ENCODE measurements around the gene IFITM1.
"Not testable (repeated sequence)": the region's sequence is repeated elsewhere in the genome, so short reads cannot be mapped to it uniquely, and the experiment has no call there.

Gene IFITM1

DNA sequence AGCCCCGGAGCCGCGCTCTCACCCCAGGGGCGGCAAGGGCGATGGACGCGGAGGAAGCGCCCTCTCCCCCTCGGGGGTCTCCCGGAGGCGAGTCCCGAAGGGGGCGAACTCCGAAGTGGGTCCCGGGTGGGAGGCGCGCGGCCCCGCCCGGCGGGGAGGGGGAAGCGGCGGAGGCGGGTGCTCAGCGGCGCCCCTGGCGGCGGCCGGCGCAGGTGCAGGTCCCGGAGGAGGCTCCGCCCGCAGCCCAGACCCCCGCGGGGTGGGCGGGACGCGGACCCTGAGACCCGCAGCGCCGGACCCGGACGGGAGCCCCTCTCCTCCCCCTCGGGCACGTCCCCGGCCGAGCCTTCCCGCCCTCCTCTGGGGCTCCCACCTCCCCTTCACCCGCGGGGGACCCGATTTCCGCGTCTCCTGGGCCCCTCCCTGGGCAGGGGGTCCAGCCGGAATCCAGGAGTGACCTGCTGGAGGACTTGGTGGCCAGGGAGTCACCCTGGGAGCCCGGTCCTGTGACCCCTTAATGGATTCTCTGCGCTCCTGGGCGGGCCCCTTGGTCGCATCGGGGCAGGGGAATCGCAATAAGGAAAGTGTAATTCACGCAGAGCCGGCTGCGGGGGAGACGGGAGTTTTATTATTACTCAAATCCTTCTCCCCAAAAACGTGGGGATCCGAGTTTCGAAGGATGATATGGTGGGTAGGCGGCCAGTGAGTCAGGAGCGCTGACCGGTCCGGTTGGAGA is 2.7 kb upstream of the IFITM1 start:
- not testable (repeated sequence) for DNase-seq

DNA sequence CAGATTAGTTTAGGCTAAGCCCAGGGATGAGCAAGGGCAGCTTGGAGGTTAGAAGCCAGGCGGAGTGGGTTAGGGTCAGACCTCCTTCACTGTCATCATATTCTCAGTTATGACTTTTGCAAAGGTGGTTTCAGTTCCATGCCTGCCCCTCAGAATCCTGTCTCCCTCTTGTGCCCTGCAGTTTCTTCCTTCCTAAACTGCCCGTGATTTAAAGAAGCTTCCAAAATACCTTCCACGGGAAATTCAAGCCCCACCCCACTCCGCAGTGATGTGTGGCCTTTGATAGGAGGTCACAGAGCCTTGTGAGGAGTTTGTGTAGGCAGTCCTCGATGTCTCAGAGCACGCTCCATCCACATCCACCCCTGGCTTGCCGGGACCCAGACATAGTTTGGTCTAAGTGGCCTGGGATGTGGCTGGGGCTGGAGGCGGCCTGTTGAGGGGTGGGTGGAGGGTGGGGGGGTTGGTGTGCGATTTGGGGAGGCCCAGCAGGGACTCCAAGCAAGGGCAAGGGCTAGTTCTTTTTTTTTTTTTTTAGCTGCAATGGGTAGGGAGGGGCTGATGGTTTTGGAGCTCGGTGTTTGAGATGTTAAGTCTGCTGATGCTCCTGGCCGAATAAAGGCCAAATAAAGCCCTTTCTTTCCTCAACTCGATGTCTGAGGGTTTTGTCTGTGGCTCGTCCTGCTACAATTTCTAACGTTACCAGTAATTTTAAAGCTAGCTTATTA is 1.6 kb upstream of the IFITM1 start:
- no peak for DNase-seq

DNA sequence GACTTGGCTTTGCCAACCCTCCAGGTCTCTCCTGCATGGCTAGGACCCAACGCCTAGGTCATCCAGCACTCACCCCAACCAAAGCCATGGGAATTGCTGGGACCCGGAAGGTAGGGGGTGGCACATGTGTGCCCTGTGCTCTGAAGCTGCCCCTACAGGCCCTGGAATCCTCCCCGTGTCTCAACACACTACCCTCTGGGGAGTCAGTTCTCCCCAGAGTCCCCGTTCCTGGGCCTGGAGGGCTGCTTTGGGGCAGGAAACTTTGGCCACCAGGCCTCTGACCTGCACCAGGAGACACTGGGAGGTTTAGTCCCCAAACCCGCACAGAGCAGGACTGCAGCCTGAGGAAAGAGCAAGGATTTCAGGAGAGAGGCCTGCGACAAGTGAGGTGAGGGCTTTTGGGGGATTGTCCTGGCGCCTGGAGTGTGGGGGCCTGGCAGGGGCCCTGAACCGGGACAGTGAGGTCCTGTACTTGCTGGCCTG is 495 bp upstream of the IFITM1 start:
- no peak for DNase-seq

DNA sequence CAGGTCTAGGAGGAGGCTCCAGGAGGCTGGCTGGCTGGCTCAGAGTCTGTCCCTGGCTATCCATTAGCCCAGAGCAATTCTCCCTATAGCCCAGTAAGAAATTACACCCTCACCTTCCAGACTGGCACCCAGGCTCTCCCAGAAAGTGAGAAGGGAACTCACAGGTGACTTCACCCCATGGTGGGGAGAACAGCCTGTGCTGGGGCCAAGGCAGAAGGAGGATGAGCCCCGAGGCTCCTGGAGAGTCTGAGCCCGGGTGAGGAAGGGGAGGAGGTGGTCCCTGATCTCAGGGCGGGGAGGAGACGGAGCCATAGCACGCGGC is 675 bp downstream of the IFITM1 start:
- DNase-seq = not testable (repeated sequence)

DNA sequence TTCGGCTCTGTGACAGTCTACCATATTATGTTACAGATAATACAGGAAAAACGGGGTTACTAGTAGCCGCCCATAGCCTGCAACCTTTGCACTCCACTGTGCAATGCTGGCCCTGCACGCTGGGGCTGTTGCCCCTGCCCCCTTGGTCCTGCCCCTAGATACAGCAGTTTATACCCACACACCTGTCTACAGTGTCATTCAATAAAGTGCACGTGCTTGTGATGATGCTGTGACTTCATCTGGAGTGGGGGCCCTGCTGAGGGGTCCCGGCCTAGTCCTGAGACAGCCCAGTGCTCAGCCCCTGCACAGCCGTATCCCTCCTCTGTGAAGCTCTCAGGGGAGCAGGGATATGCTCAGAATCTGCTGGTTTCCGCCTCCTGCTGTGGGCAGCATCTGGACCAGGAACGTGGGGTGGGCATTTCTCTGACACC is 1.2 kb downstream of the IFITM1 start:
- DNase-seq = no peak

DNA sequence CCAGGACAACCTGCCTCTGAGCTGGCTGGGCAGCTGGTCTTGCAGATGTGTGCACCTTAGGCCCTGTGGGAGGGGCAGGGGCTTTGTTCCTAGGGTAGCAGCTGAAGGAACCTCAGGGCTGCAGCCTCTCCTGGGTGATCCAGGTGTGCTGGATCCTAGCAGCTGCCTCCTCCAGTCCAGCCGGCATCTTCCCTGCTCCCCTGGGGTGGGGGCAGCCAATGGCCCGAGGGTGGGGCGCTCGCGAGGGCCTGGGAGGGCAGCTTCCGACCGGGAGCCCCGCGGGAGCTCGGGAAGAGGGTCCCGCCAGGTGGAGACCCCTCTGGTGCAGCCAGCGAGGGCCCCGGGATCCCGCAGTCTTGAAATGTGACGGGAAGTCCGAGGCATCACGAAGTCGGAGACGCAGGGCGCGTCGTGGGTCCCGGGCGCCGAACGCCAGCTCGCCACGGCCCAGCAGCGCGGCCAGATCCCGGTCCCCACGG is 1.7 kb downstream of the IFITM1 start:
- no peak for DNase-seq

DNA sequence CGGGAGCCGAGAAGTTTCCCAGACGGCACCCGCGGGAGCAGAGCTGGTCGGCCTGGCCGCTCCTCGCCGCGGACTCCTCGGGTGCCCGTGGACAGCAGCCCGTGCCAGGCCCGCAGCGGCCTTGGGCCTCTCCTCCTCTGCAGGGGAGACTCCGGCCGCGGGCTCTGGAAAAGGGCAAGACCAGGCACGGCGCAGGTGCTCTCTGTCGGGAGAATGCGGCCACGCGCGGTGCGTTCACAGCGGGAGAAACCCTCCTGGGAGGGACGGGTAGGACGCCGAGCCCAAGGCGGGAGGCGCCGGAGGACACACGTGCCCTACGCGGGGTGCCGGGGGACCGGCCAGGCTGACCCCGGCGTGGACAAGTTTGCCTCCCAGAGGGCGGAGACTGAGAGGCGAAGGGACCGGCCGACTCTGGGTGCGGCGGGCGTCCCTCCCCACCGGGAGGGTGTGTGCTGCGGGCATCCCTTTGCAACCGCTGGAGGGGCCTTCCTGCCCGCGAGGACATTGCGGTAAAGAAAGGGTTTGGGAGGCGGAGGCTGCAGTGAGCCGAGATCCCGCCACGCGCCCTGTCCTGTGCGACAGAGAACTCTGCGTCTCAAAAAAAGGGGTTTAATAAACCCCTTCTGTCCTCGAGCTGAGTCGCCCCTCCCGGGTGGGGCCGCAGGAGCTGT is 2.3 kb downstream of the IFITM1 start:
- DNase-seq = no peak

DNA sequence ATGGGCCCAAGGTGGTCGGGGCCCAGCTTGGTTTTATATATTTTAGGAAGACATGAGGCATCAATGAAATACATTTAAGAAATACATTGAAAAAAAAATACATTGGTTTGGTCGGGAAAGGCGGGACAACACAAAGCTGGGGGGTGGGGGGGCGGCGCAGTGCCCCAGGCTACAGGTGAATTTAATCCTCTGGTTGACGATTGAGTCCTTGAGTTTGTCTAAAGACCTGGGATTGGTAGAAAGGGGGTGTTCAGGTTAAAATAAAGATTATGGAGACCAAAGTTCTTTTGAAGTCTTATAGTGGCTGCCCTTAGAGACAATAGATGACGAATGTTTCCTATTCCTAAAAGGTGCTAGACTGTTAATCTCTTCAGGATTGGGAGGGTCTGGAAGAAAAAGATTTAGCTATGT is 3.1 kb downstream of the IFITM1 start:
- no peak for DNase-seq

DNA sequence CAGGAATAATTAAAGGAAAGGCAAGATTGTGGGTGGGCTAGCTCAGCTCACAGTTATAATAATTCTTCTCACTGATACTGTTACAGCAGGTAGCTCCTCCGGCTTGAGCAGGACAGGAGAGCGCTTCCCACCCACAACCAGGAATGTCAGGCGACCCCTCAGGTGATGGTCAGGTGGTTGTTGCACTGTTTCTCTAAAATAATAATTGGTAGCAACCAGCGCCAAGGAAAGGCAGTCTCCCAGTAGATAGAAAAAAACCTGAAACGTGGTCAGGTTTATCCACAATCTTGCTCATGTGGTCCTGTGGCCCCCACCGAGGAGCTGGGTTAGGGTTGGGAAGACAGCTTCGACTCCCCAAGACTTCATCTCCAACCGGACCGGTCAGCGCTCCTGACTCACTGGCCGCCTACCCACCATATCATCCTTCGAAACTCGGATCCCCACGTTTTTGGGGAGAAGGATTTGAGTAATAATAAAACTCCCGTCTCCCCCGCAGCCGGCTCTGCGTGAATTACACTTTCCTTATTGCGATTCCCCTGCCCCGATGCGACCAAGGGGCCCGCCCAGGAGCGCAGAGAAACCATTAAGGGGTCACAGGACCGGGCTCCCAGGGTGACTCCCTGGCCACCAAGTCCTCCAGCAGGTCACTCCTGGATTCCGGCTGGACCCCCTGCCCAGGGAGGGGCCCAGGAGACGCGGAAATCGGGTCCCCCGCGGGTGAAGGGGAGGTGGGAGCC is 4.0 kb downstream of the IFITM1 start:
- DNase-seq = not testable (repeated sequence)

DNA sequence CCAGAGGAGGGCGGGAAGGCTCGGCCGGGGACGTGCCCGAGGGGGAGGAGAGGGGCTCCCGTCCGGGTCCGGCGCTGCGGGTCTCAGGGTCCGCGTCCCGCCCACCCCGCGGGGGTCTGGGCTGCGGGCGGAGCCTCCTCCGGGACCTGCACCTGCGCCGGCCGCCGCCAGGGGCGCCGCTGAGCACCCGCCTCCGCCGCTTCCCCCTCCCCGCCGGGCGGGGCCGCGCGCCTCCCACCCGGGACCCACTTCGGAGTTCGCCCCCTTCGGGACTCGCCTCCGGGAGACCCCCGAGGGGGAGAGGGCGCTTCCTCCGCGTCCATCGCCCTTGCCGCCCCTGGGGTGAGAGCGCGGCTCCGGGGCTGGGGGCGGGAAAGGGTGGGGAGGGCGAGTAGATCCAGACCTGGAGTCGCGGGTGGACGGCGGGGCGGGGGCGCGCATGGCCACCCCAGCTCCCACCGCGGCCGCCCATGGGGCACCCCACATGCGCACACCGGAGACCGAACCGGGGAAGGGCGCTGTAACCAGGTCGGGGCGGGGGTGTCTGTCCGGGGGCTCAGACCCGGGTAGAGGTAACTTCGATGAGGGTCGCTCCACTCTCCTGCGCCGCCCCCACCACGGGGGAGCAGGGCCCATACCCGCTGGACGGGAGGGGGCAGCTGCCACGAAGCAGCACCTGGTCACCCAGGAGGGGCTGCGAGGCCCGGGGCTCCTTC is 4.7 kb downstream of the IFITM1 start:
- not testable (repeated sequence) for DNase-seq

DNA sequence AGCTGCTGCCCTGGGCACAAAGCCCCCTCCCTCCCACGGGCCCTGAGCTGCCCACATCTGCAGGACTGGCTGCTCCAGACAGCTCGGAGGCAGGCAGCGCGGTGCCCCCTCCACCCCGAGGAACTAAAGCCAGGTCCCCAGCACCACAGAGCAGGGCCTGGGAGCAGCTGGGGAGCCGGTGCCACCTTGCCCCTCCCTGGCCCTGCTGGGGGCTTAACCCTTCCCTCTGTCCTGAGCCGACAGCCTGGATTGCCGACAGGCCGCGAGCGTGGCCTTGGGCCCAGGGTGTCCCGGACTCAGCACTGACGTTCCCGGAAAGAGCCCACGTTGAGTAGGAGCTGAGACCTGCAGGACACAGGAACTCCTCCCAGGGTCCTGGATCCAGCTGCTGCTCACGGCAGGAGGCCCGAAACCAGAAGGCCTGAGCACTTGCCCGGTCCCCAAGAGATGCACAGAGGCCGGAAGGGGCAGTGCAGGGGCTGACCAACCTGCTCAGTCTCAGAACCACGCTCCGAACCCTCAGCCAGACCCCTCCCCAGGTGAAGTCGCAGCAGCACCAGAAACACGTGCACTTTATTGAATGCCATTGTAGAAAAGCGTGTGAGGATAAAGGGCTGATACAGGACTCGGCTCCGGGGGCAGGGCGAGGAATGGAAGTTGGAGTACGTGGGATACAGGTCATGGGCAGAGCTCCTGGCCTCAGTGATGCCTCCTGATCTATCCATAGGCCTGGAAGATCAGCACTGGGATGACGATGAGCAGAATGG is 5.5 kb downstream of the IFITM1 start:
- not testable (repeated sequence) for DNase-seq

DNA sequence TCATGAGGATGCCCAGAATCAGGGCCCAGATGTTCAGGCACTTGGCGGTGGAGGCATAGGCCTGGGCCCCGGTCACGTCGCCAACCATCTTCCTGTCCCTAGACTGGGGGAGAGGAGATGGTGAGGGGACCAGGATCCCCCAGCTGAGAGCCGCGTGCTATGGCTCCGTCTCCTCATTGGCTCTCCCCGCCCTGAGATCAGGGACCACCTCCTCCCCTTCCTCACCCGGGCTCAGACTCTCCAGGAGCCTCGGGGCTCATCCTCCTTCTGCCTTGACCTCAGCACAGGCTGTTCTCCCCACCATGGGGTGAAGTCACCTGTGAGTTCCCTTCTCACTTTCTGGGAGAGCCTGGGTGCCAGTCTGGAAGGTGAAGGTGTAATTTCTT is 6.0 kb downstream of the IFITM1 start:
- DNase-seq = not testable (repeated sequence)

DNA sequence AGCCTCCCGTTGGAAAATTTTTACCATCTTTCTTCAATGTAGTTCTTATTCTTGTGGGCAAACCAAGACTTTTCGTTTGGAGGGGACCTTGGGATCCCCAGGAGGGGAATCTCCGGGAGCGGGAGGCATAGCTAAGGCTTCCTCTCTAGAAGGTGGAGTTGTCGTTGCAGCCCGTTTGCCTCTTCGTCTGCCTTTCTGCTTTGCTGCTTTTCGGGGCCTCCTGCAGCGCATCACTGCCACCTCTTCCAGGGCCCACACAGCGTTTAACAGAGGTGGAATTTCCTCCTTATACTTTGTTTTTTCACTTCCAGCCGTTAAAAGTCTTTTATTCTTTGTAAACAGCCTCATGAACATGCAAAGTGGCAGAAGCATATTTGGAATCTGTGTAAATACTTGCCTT is 10.3 kb downstream of the IFITM1 start:
- no peak for DNase-seq

DNA sequence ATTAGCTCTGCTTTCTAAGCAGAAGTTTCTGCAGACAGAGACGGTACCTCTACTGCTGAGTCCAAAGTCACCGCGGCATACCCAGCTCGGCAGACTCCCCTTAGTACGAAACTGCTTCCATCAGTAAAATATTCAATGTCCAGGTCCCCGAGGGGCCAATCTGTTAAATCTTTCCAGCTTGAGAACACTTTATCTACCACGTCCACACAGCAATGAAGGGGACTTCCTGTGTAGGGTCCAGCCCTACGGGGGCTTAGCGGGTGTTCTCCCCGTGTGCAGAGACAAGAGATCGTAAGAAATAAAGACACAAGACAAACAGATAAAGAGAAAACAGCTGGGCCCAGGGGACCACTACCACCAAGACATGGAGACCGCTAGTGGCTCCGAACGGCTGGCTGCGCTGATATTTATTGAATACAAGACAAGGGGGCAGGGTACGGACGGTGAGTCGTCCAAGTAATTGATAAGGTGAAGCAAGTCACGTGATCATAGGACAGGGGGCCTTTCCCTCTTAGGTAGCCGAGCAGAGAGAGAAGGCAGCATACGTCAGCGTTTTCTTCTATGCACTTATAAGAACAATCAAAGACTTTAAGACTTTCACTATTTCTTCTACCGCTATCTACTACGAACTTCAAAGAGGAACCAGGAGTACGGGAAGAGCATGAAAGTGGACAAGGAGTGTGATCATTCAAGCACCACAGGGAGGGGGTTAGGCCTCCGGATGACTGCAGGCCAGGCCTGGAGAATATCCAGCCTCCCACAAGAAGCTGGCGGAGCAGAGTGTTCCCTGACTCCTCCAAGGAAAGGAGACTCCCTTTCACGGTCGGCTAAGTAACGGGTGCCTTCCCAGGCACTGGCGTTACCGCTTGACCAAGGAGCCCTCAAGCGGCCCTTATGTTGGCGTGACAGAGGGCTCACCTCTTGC is 11.0 kb downstream of the IFITM1 start:
- DNase-seq = not testable (repeated sequence)

DNA sequence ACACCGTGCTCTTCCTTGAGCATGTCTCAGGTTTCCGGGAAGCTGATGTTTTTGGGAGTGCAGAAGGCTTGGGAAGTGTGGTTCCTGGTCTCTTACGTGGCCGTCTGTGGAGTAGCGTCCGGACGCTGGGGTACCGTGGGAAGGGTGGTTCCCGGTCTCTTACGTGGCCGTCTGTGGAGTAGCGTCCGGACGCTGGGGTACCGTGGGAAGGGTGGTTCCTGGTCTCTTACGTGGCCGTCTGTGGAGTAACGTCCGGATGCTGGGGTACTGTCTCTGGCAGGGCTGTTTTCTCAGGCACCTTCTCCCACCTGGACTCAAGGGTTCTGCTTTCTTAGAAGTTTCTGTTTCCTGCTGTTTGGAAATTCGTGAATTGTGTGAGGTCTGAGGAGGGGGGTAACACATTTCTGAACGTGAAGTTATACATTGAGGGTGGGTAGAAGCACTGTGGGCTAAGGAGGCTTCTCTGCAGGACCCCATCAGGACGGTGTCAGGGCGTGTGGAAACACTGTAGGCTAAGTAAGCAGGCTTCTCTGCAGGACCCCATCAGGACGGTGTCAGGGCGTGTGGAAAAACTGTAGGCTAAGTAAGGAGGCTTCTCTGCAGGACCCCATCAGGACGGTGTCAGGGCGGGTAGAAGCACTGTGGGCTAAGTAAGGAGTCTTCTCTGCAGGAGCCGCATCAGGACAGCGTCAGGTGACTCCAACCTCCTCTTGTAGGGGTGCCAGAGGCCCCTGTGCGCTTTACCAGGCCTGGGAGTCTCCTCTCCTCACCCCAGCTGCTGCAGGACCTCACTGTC is 12.2 kb downstream of the IFITM1 start:
- no peak for DNase-seq

DNA sequence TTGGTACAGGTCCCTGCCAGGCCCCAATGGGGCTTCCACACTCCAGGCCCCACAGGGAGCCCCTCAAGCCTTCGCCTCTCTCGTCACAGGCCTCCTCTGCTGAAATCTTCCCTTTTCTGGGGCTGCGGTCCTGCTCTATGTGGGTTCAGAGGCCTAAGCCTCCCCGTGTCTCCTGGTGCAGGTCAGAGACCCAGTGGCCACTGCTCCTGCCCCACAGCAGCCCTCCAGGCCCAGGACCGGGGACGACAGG is 12.7 kb downstream of the IFITM1 start:
- DNase-seq = no peak

DNA sequence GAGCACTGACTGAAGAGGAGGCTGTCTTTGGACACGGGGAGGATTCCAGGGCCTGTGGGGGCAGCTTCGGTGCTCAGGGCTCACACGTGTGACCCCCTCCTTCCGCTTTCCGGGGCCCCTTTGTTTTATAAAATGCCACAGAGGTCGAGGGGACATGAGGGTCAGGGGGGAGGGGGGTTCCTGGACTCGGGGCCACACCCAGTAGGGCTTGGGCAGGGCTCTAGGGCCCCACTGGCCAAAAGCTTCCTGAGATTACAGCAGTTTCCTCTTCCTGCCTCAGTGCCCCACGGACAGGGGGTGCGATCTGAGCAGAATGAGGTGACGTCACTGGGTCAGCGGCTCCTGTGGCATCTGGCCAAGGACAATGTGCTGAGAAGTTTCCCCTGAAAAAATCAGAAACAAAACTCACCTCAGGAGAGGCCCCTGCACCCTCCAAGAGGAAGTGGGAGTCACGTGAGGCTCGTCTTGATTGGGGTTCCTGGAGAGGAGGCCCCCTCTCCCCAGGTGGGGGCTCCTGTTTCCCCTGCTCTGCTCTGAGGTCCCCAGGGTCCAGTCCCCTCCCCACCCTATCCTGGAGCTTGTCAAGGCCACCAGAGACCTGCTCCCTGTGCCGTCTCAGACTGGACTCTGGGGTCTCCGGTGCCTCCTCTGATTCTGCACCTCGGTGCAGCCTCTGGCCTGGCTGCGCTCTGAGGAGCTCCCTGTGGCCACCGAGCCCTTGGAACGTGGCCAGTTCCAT is 13.2 kb downstream of the IFITM1 start:
- no peak for DNase-seq

DNA sequence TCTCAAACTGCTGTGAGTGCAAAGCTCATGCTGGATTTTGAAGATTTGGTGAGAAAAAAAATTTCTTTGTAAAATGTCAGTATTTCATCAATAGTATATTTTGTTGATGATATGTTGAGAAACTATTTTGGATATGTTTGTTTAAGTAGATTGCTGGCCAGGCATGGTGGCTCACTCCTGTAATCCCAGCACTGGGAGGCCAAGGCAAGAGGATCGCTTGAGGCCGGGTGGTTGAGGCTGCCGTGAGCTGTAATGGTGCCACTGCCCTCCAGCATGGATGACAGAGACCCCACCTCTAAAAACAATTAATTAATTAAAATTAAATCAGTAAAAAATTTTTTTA is 13.7 kb downstream of the IFITM1 start:
- DNase-seq = no peak

DNA sequence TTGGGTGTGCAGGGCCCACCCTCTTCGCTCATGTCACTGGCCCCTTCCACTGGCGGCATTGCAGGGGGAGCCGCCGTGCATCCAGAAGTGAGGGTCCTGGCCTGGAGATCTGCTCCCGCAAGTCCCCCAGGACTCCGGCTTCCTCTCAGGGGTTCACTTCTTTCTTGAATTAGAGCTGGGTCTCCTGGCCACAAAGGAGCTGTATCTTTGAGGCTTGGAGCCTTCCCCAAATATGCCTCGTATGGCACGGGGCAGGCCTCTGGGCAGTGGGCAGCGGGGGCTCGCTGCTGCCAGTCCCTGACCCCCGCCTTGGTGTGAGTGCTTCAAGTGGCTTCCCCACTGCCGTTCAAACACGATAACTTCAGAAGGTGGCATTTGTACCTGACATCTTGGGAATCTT is 14.2 kb downstream of the IFITM1 start:
- no peak for DNase-seq

Data from NCI-H1105 (cell line).